SK-N-SH (cell line): ENCODE measurements around the gene IQCN. TPM values are rescaled to one million over a fixed set of nuclear protein-coding genes. Genes with fewer than 3 reads are reported as not detected.

Experiments used
- CTCF ChIA-PET: fragments of 300-600, 350-600 bp; formaldehyde crosslinking; extraction: SDS; loops from one replicate; lab custom pipeline; 2021; lab: Yijun Ruan, JAX
- POLR2A ChIA-PET: fragments of 350-600 bp; sonication (Branson Sonifier 250); formaldehyde crosslinking; extraction: SDS; loops from one replicate; lab custom pipeline; 2020; ENCODE audit warnings: antibody characterized with exemption, inconsistent platforms; lab: Yijun Ruan, JAX
- DNase-seq: peaks from one replicate; pipeline ENCODE4 v3.0.0; 2012
- H2AFZ ChIP-seq: fragments of 200-600 bp; sonication (generic); 2 replicates; pipeline ENCODE4 v1.8.1; 2016; ENCODE audit warnings: antibody characterized with exemption, mild to moderate bottlenecking, low read depth
- H3F3A ChIP-seq: fragments of 200-600 bp; sonication (generic); replicated peaks from 2 replicates; pipeline ENCODE3; 2016; ENCODE audit warnings: antibody characterized with exemption, mild to moderate bottlenecking; ENCODE audit not compliant: insufficient read depth
- H3K27ac ChIP-seq, 2 experiments: fragments of 200-500 bp in 1 of 2; fragments of 200-600 bp in 1 of 2; sonication (Bioruptor generic) in 1 of 2; sonication (generic), shearing (Covaris generic) in 1 of 2; 2 replicates each; pipeline versions ENCODE4 v1.5.1 to v1.6.1; 2014 to 2016; ENCODE audit warnings: low read depth in 2 of 2, inconsistent platforms in 1 of 2, low read length in 1 of 2, mild to moderate bottlenecking in 1 of 2, mixed read lengths in 1 of 2
- H3K27me3 ChIP-seq: fragments of 200-600 bp; sonication (generic), shearing (Covaris generic); 2 replicates; pipeline ENCODE4 v1.6.1; 2016; ENCODE audit warnings: mixed run types; ENCODE audit not compliant: insufficient read depth
- H3K36me3 ChIP-seq, 2 experiments: fragments of 200-500 bp in 1 of 2; fragments of 200-600 bp in 1 of 2; sonication (Bioruptor generic) in 1 of 2; sonication (generic) in 1 of 2; replicated peaks in 1 of 2; 2 replicates each; pipeline versions ENCODE3 to v1.5.1; 2014 to 2016; ENCODE audit warnings: low read length in 1 of 2, mild to moderate bottlenecking in 1 of 2; ENCODE audit not compliant: insufficient read depth in 2 of 2, control insufficient read depth in 1 of 2
- H3K4me1 ChIP-seq, 2 experiments: fragments of 200-500 bp in 1 of 2; fragments of 200-600 bp in 1 of 2; sonication (Bioruptor generic) in 1 of 2; sonication (generic), shearing (Covaris generic) in 1 of 2; 2 replicates each; pipeline versions ENCODE4 v1.5.1 to v1.6.1; 2014 to 2016; ENCODE audit warnings: low read depth in 1 of 2, low read length in 1 of 2, mixed run types in 1 of 2; ENCODE audit not compliant: insufficient read depth in 2 of 2, control insufficient read depth in 1 of 2
- H3K4me2 ChIP-seq: fragments of 200-600 bp; sonication (generic), shearing (Covaris generic); 2 replicates; pipeline ENCODE4 v1.6.1; 2017; ENCODE audit warnings: mixed run types
- H3K4me3 ChIP-seq, 2 experiments: fragments of 200-500 bp in 1 of 2; fragments of 200-600 bp in 1 of 2; sonication (Bioruptor generic) in 1 of 2; sonication (generic), shearing (Covaris generic) in 1 of 2; 2 replicates each; pipeline versions ENCODE4 v1.5.1 to v1.8.1; 2014 to 2016; ENCODE audit warnings: low read depth in 2 of 2, inconsistent platforms in 1 of 2, low read length in 1 of 2, mild to moderate bottlenecking in 1 of 2, mixed read lengths in 1 of 2, moderate library complexity in 1 of 2
- H3K79me2 ChIP-seq: fragments of 200-600 bp; sonication (generic); 2 replicates; pipeline ENCODE4 v1.8.1; 2017; ENCODE audit warnings: mild to moderate bottlenecking; ENCODE audit not compliant: insufficient read depth
- H3K9ac ChIP-seq: fragments of 200-600 bp; sonication (generic); 2 replicates; pipeline ENCODE4 v1.6.1; 2017; ENCODE audit warnings: mixed run types
- H3K9me2 ChIP-seq: fragments of 200-600 bp; sonication (generic); 2 replicates; pipeline ENCODE4 v1.6.1; 2017; ENCODE audit warnings: mixed run types
- H3K9me3 ChIP-seq: fragments of 200-600 bp; sonication (generic); 2 replicates; pipeline ENCODE4 v1.6.1; 2017; ENCODE audit warnings: mixed run types, mild to moderate bottlenecking, moderate library complexity
- H4K20me1 ChIP-seq: fragments of 200-600 bp; sonication (generic); 2 replicates; pipeline ENCODE4 v1.6.1; 2017; ENCODE audit warnings: mild to moderate bottlenecking, mixed run types; ENCODE audit not compliant: insufficient read depth
- ELF1 ChIP-seq: IDR thresholded peaks from 2 replicates; pipeline ENCODE4 v1.4.0; 2012
- EP300 ChIP-seq, 2 experiments: IDR thresholded peaks; 2 replicates each; pipeline versions ENCODE4 v1.4.0 to v1.6.1; 2012; ENCODE audit warnings: borderline replicate concordance in 1 of 2, low read depth in 1 of 2, low read length in 1 of 2
- JUND ChIP-seq: IDR thresholded peaks from 2 replicates; pipeline ENCODE4 v1.4.0; 2012
- MXI1 ChIP-seq: IDR thresholded peaks from 2 replicates; pipeline ENCODE4 v1.6.1; 2012; ENCODE audit warnings: mild to moderate bottlenecking, low read depth, low read length, improper control_type of control experiment
- NRF1 ChIP-seq: IDR thresholded peaks from 2 replicates; pipeline ENCODE4 v1.6.1; 2012; ENCODE audit warnings: low read depth, mild to moderate bottlenecking, low read length
- POLR2AphosphoS5 ChIP-seq: IDR thresholded peaks from 2 replicates; pipeline ENCODE4 v1.6.1; 2012; ENCODE audit warnings: low read depth, low read length
- RXRA ChIP-seq: IDR thresholded peaks from 2 replicates; pipeline ENCODE4 v1.4.0; 2012; ENCODE audit warnings: low read depth, mild to moderate bottlenecking, borderline replicate concordance
- SIN3A ChIP-seq: IDR thresholded peaks from 2 replicates; pipeline ENCODE4 v1.6.1; 2012; ENCODE audit warnings: low read depth, mild to moderate bottlenecking, low read length, moderate library complexity, borderline replicate concordance
- SMC3 ChIP-seq: IDR thresholded peaks from 2 replicates; pipeline ENCODE4 v1.6.1; 2012; ENCODE audit warnings: low read depth, low read length, improper control_type of control experiment
- TAF1 ChIP-seq: IDR thresholded peaks from 2 replicates; pipeline ENCODE4 v1.6.1; 2012; ENCODE audit warnings: low read depth, mild to moderate bottlenecking, low read length, moderate library complexity, borderline replicate concordance
- TCF12 ChIP-seq: IDR thresholded peaks from 2 replicates; pipeline ENCODE4 v1.4.0; 2012
- WGBS: methylation state at CpG from one replicate; pipeline ENCODE4 v1.1.6; 2017; ENCODE audit warnings: low lambda C conversion rate; 5-methylcytosine and 5-hydroxymethylcytosine counted together
- polyA plus RNA-seq, 3 experiments: library from polyadenylated mRNA; depleted of rRNA; stranded (reverse); fragments of >200 nt; gene quantifications; 2 replicates each; pipeline ENCODE4 v1.2.3, GENCODE V29; 2012
- TF ChIP-seq, protein P1 (sequence below): IDR thresholded peaks from 2 replicates; pipeline ENCODE4; 2012
- TF ChIP-seq, protein P2 (sequence below): IDR thresholded peaks from 2 replicates; pipeline ENCODE4 v1.4.0; 2012; ENCODE audit warnings: low read depth
- TF ChIP-seq, protein P3 (sequence below): fragments of 150-350 bp; IDR thresholded peaks from 2 replicates; pipeline ENCODE4 v1.6.1; 2016; ENCODE audit warnings: mild to moderate bottlenecking, low read depth, low read length
- TF ChIP-seq, protein P4 (sequence below): fragments of 150-350 bp; IDR thresholded peaks from 2 replicates; pipeline ENCODE4 v1.6.1; 2017; ENCODE audit warnings: antibody characterized with exemption, low read length, low read depth, borderline replicate concordance
- TF ChIP-seq, protein P5 (sequence below): fragments of 200-600 bp; sonication (generic); IDR thresholded peaks from 2 replicates; pipeline ENCODE4 v1.6.1; 2017; ENCODE audit warnings: antibody characterized with exemption, mild to moderate bottlenecking, moderate library complexity

IQCN gene
- polyA plus RNA-seq, 1 of the 3 experiments (the other 2 are of a cell fraction): 2.5 TPM

DNA sequence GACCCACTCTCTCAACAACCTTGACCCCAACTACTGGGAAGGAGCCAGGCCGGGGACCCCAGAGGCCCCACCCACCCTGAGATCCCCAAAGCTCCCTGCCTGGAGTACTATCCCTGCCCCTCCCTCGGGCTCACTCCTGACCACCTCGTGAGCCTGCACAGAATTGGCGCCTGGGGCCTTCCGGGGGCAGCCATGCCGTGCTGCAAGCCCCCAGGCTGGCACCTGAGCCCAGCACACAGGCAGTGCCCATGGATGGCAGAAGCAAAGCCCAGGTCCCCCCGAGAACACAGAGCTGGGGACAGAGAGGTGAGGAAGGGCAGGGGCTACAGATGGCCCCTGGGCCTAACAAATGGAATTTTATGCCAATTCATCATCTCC lies 34.7 kb upstream of the IQCN start:
- no peaks in the 10 kb centered on the region for H3K27me3 ChIP-seq
- no peak overlapping the region for H3K4me3 ChIP-seq
- no peaks in the 10 kb centered on the region; the same call in 1 of the 2 replicates for H3K79me2 ChIP-seq
- no peaks in the 10 kb centered on the region for H3K9me2 ChIP-seq
- ChIA-PET CTCF (interaction anchor here (0.8 kb wide), 1 partner anchor 16 kb away, joined by 3 read pairs; no protein-coding TSS in a partner anchor), POLR2A (interaction anchor here (1.1 kb wide), 1 partner anchor 9 kb away, joined by 3 read pairs; no protein-coding TSS in a partner anchor)
- 100% methylated on average over 1 of the region's 7 CpGs for WGBS
- H3K36me3 ChIP-seq: peaks cover 5 to 49% of the 10 kb centered on the region in 2 experiments
- DNase-seq: no peak
- no peak overlapping the region for H3K4me2 ChIP-seq
- no peak overlapping the region for H3K9ac ChIP-seq
- no peaks in the 10 kb centered on the region for H4K20me1 ChIP-seq
- H3F3A ChIP-seq: peaks cover 16% of the 10 kb centered on the region
- H2AFZ ChIP-seq: no peak overlapping the region
- H3K4me1 ChIP-seq: peaks cover 17 to 19% of the 10 kb centered on the region in 2 experiments; a peak in 3 of 4 replicates
- TF ChIP-seq, protein P1, sequence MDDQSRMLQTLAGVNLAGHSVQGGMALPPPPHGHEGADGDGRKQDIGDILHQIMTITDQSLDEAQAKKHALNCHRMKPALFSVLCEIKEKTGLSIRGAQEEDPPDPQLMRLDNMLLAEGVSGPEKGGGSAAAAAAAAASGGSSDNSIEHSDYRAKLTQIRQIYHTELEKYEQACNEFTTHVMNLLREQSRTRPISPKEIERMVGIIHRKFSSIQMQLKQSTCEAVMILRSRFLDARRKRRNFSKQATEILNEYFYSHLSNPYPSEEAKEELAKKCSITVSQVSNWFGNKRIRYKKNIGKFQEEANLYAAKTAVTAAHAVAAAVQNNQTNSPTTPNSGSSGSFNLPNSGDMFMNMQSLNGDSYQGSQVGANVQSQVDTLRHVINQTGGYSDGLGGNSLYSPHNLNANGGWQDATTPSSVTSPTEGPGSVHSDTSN: no peak
- TF ChIP-seq SIN3A (no peak), EP300 (IDR thresholded peaks at IDR 0.05; ENCODE audit: borderline replicate concordance in 1 of 2, low read depth in 1 of 2, low read length in 1 of 2) (no peak), ELF1 (no peak), POLR2AphosphoS5 (no peak), TCF12 (no peak), NRF1 (no peak), JUND (no peak), TAF1 (no peak)
- TF ChIP-seq, protein P2, sequence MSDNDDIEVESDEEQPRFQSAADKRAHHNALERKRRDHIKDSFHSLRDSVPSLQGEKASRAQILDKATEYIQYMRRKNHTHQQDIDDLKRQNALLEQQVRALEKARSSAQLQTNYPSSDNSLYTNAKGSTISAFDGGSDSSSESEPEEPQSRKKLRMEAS: no peak
- TF ChIP-seq, protein P3, sequence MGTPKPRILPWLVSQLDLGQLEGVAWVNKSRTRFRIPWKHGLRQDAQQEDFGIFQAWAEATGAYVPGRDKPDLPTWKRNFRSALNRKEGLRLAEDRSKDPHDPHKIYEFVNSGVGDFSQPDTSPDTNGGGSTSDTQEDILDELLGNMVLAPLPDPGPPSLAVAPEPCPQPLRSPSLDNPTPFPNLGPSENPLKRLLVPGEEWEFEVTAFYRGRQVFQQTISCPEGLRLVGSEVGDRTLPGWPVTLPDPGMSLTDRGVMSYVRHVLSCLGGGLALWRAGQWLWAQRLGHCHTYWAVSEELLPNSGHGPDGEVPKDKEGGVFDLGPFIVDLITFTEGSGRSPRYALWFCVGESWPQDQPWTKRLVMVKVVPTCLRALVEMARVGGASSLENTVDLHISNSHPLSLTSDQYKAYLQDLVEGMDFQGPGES: no peak
- TF ChIP-seq, protein P4, sequence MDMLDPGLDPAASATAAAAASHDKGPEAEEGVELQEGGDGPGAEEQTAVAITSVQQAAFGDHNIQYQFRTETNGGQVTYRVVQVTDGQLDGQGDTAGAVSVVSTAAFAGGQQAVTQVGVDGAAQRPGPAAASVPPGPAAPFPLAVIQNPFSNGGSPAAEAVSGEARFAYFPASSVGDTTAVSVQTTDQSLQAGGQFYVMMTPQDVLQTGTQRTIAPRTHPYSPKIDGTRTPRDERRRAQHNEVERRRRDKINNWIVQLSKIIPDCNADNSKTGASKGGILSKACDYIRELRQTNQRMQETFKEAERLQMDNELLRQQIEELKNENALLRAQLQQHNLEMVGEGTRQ: no peak
- no peak overlapping the region for H3K27ac ChIP-seq
- H3K9me3 ChIP-seq: no peaks in the 10 kb centered on the region

DNA sequence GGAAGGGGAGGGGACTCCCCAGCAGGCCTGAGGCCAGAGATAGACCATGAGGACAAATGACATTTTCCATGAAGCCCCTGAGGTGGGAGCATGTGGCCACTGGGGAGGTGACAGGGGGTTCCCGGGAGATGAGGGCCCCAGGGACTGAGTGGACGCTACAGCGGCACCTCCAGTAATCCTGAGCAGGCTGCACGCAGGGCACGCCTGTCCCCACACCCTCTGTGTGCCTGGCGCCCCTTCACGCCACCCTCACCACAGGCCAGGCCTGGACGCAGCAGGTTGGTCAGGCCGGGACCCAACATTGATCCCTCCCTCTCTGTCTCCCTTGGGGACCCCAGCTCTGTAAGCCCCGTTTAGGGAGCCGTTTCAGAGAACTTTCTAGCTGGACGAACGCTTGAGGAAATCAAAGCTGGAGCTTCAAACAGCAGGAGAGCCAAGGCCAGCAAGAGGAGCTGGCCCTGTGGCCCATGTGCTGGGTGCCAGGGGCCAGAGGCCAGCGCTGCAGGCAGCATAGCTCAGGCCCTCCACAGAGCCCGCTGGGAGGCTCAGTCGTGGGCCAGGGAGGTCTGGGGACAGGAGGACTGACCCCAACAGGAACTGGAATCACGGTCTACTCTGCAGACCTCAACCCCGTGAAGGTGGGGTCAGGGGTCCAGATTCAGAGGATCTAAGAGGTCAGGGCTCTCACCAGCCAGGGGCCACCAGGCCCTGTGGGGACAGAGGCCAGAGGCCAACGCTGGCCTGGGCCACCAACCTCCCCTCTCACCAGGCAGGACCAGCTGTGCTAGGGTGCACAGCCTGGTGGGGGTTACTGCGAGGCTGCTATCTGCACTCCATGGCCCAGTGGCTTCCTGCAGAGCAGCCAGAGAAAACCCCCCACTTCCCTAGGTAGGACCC lies 34.0 kb upstream of the IQCN start:
- Histone ChIP-seq H4K20me1 (no peaks in the 10 kb centered on the region), H3K9me3 (no peaks in the 10 kb centered on the region), H3K4me2 (no peak overlapping the region), H3K36me3 (peaks cover 0 to 49% of the 10 kb centered on the region in 2 experiments), H3K27ac (no peak overlapping the region; a peak in 1 of 4 replicates), H3K27me3 (no peaks in the 10 kb centered on the region), H3K4me1 (peaks cover 18 to 22% of the 10 kb centered on the region in 2 experiments; a peak in 3 of 4 replicates), H3K9ac (no peak overlapping the region), H3K79me2 (no peaks in the 10 kb centered on the region; the same call in 1 of the 2 replicates), H3K4me3 (no peak overlapping the region), H3K9me2 (no peaks in the 10 kb centered on the region), H3F3A (peaks cover 18% of the 10 kb centered on the region), H2AFZ (no peak overlapping the region)
- POLR2A ChIA-PET: interaction anchor here (1.1 kb wide), 1 partner anchor 10 kb away, joined by 3 read pairs; no protein-coding TSS in a partner anchor
- WGBS: 91% methylated on average over 7 of the region's 20 CpGs
- CTCF ChIA-PET: interaction anchor here (0.7 to 0.8 kb wide), 2 partner anchors 16 to 29 kb away, joined by 3 read pairs; no protein-coding TSS in a partner anchor
- TF ChIP-seq SMC3 (no peak), RXRA (no peak), MXI1 (no peak), EP300 (IDR thresholded peaks at IDR 0.05; ENCODE audit: borderline replicate concordance in 1 of 2, low read depth in 1 of 2, low read length in 1 of 2) (no peak)
- TF ChIP-seq, protein P2: no peak
- TF ChIP-seq, protein P3: no peak
- TF ChIP-seq, protein P5, sequence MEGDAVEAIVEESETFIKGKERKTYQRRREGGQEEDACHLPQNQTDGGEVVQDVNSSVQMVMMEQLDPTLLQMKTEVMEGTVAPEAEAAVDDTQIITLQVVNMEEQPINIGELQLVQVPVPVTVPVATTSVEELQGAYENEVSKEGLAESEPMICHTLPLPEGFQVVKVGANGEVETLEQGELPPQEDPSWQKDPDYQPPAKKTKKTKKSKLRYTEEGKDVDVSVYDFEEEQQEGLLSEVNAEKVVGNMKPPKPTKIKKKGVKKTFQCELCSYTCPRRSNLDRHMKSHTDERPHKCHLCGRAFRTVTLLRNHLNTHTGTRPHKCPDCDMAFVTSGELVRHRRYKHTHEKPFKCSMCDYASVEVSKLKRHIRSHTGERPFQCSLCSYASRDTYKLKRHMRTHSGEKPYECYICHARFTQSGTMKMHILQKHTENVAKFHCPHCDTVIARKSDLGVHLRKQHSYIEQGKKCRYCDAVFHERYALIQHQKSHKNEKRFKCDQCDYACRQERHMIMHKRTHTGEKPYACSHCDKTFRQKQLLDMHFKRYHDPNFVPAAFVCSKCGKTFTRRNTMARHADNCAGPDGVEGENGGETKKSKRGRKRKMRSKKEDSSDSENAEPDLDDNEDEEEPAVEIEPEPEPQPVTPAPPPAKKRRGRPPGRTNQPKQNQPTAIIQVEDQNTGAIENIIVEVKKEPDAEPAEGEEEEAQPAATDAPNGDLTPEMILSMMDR: no peak
- DNase-seq: peak; percentile 11
